ENCODE results near the gene OSBPL5.

OSBPL5 gene

GRCh38 chr11:3043315-3043871 lies 121.7 kb downstream of the OSBPL5 start:
- no peak for FAIRE-seq
- no peak for DNase-seq (ENCODE audit: insufficient read length, low spot score)

GRCh38 chr11:3042496-3043314 lies 122.4 kb downstream of the OSBPL5 start:
- FAIRE-seq: no peak
- no peak for DNase-seq (ENCODE audit: insufficient read length, low spot score)

GRCh38 chr11:3041699-3042441 lies 123.2 kb downstream of the OSBPL5 start:
- no peak for FAIRE-seq

GRCh38 chr11:3040881-3041280 lies 124.2 kb downstream of the OSBPL5 start:
- no peak for FAIRE-seq
- no peak for DNase-seq (ENCODE audit: insufficient read length, low spot score)

More at GRCh38 chr11:3041699-3042441, 123.2 kb downstream of the OSBPL5 start:
- no peak for DNase-seq (ENCODE audit: insufficient read length, low spot score)

GRCh38 chr11:3037945-3038271 lies 127.2 kb downstream of the OSBPL5 start:
- DNase-seq (ENCODE audit: insufficient read length, low spot score) (no peak), FAIRE-seq (no peak)

Data from GM19239 (cell line).